ENCODE data around the gene UQCRQ. TPM values are rescaled to one million over a fixed set of nuclear protein-coding genes. Genes with fewer than 3 reads are reported as not detected.

Gene UQCRQ
- total and polyA plus RNA-seq, 9 of the 15 experiments (the other 6 are each of a cell fraction or from before 2014, with no cell fraction given) = 235 to 2,421 (median 883) TPM

DNA sequence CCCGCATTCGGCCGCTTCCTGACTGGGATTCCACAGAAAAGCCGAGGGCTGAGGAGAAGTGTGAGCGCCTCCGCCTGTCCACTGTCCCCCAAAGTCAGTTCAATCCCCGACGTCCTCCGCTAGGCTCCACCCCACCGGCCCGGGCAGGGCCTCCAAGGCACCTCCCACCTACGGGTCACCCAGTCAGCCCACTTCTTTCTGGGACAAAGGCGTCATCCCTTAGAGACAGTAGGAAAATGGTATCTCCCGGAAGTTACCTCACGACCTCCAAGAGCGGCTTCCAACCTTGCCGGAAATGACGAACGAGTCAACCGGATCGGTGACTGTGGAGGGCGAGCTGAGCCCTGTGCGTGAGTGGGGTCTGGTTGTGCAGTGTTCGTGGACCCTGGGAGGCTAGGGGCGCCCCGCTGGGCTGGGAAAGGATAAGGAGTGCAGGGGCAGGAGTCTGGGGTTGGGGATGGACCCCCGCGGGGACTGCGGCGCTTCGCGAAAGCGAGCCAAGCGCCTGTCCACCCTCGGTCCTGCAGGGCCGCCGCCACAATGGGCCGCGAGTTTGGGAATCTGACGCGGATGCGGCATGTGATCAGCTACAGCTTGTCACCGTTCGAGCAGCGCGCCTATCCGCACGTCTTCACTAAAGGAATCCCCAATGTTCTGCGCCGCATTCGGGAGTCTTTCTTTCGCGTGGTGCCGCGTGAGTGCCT lies at the start of gene UQCRQ, which contains the start of gene GDF9 (continued):
- TF ChIP-seq, protein P1, sequence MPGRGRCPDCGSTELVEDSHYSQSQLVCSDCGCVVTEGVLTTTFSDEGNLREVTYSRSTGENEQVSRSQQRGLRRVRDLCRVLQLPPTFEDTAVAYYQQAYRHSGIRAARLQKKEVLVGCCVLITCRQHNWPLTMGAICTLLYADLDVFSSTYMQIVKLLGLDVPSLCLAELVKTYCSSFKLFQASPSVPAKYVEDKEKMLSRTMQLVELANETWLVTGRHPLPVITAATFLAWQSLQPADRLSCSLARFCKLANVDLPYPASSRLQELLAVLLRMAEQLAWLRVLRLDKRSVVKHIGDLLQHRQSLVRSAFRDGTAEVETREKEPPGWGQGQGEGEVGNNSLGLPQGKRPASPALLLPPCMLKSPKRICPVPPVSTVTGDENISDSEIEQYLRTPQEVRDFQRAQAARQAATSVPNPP (IDR thresholded peaks at IDR 0.05; ENCODE audit: borderline replicate concordance, insufficient read depth, insufficient read length) = no peak
- peak in 1 of 2 experiments; percentile 97; a peak in 2 of 4 replicates for TF ChIP-seq NONO (IDR thresholded peaks at IDR 0.05; ENCODE audit: low read depth in 2 of 2, low read length in 1 of 2)
- TF ChIP-seq HDGF (IDR thresholded peaks at IDR 0.05) = no peak
- TF ChIP-seq GATAD2B (IDR thresholded peaks at IDR 0.05; ENCODE audit: borderline replicate concordance) = no peak
- TF ChIP-seq, protein P2, sequence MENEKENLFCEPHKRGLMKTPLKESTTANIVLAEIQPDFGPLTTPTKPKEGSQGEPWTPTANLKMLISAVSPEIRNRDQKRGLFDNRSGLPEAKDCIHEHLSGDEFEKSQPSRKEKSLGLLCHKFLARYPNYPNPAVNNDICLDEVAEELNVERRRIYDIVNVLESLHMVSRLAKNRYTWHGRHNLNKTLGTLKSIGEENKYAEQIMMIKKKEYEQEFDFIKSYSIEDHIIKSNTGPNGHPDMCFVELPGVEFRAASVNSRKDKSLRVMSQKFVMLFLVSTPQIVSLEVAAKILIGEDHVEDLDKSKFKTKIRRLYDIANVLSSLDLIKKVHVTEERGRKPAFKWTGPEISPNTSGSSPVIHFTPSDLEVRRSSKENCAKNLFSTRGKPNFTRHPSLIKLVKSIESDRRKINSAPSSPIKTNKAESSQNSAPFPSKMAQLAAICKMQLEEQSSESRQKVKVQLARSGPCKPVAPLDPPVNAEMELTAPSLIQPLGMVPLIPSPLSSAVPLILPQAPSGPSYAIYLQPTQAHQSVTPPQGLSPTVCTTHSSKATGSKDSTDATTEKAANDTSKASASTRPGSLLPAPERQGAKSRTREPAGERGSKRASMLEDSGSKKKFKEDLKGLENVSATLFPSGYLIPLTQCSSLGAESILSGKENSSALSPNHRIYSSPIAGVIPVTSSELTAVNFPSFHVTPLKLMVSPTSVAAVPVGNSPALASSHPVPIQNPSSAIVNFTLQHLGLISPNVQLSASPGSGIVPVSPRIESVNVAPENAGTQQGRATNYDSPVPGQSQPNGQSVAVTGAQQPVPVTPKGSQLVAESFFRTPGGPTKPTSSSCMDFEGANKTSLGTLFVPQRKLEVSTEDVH (IDR thresholded peaks at IDR 0.05; ENCODE audit: low read depth, partially characterized antibody) = peak; percentile 73
- TF ChIP-seq L3MBTL2 (IDR thresholded peaks at IDR 0.05) = peak; percentile 89
- TF ChIP-seq CSDE1 (IDR thresholded peaks at IDR 0.05) = peak in 1 of 2 experiments; percentile 54; a peak in 1 of 4 replicates
- no peak for TF ChIP-seq MCM3 (IDR thresholded peaks at IDR 0.05)
- TF ChIP-seq, protein P3, sequence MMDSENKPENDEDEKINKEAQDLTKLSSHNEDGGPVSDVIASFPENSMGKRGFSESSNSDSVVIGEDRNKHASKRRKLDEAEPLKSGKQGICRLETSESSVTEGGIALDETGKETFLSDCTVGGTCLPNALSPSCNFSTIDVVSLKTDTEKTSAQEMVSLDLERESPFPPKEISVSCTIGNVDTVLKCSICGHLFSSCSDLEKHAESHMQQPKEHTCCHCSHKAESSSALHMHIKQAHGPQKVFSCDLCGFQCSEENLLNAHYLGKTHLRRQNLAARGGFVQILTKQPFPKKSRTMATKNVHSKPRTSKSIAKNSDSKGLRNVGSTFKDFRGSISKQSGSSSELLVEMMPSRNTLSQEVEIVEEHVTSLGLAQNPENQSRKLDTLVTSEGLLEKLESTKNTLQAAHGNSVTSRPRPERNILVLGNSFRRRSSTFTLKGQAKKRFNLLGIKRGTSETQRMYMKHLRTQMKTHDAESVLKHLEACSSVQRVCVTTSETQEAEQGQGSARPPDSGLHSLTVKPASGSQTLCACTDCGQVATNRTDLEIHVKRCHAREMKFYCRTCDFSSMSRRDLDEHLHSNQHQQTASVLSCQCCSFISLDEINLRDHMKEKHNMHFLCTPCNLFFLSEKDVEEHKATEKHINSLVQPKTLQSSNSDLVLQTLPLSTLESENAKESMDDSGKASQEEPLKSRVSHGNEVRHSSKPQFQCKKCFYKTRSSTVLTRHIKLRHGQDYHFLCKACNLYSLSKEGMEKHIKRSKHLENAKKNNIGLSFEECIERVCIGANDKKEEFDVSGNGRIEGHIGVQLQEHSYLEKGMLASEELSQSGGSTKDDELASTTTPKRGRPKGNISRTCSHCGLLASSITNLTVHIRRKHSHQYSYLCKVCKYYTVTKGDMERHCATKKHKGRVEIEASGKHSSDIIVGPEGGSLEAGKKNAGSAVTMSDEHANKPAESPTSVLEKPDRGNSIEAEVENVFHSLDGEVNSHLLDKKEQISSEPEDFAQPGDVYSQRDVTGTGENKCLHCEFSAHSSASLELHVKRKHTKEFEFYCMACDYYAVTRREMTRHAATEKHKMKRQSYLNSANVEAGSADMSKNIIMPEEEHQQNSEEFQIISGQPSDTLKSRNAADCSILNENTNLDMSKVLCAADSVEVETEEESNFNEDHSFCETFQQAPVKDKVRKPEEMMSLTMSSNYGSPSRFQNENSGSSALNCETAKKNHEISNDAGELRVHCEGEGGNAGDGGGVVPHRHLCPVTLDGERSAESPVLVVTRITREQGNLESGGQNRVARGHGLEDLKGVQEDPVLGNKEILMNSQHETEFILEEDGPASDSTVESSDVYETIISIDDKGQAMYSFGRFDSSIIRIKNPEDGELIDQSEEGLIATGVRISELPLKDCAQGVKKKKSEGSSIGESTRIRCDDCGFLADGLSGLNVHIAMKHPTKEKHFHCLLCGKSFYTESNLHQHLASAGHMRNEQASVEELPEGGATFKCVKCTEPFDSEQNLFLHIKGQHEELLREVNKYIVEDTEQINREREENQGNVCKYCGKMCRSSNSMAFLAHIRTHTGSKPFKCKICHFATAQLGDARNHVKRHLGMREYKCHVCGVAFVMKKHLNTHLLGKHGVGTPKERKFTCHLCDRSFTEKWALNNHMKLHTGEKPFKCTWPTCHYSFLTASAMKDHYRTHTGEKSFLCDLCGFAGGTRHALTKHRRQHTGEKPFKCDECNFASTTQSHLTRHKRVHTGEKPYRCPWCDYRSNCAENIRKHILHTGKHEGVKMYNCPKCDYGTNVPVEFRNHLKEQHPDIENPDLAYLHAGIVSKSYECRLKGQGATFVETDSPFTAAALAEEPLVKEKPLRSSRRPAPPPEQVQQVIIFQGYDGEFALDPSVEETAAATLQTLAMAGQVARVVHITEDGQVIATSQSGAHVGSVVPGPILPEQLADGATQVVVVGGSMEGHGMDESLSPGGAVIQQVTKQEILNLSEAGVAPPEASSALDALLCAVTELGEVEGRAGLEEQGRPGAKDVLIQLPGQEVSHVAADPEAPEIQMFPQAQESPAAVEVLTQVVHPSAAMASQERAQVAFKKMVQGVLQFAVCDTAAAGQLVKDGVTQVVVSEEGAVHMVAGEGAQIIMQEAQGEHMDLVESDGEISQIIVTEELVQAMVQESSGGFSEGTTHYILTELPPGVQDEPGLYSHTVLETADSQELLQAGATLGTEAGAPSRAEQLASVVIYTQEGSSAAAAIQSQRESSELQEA (IDR thresholded peaks at IDR 0.05; ENCODE audit: low read depth) = peak; percentile 61; the same call in 1 of the 2 replicates
- 0 out of 2 replicates have a peak, but pooled peaks have one; percentile 38 for TF ChIP-seq ZNF282 (CRISPR knock-in tag; IDR thresholded peaks at IDR 0.05)
- TF ChIP-seq, protein P4, sequence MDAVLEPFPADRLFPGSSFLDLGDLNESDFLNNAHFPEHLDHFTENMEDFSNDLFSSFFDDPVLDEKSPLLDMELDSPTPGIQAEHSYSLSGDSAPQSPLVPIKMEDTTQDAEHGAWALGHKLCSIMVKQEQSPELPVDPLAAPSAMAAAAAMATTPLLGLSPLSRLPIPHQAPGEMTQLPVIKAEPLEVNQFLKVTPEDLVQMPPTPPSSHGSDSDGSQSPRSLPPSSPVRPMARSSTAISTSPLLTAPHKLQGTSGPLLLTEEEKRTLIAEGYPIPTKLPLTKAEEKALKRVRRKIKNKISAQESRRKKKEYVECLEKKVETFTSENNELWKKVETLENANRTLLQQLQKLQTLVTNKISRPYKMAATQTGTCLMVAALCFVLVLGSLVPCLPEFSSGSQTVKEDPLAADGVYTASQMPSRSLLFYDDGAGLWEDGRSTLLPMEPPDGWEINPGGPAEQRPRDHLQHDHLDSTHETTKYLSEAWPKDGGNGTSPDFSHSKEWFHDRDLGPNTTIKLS (IDR thresholded peaks at IDR 0.05; ENCODE audit: borderline replicate concordance, low read depth) = 0 out of 2 replicates have a peak, but pooled peaks have one; percentile 23
- TF ChIP-seq MEIS2 (IDR thresholded peaks at IDR 0.05; ENCODE audit: partially characterized antibody) = no peak
- no peak for TF ChIP-seq BMI1 (IDR thresholded peaks at IDR 0.05; ENCODE audit: low read length)
- TF ChIP-seq KAT8 (IDR thresholded peaks at IDR 0.05; ENCODE audit: low read depth) = no peak
